Mononuclear cell (primary cell): ENCODE results near the gene RASSF1. TPM values are rescaled to one million over a fixed set of nuclear protein-coding genes. Genes with fewer than 3 reads are reported as not detected.

ENCODE experiments used
- H3K27me3 ChIP-seq: 2 replicates; pipeline ENCODE4 v1.6.0; 2011; ENCODE audit warnings: low read length, control low read depth; ENCODE audit not compliant: insufficient read depth
- H3K4me1 ChIP-seq: 2 replicates; pipeline ENCODE4 v1.5.1; 2011; ENCODE audit warnings: mild to moderate bottlenecking, low read length, control low read depth; ENCODE audit not compliant: insufficient read depth
- H3K4me3 ChIP-seq: 2 replicates; pipeline ENCODE4 v1.5.1; 2011; ENCODE audit warnings: mild to moderate bottlenecking, low read length, moderate library complexity
- H3K9me3 ChIP-seq: 2 replicates; pipeline ENCODE4 v1.5.1; 2011; ENCODE audit warnings: low read depth, mild to moderate bottlenecking, control low read depth, low read length
- total RNA-seq: library from RNA; depleted of rRNA; stranded (reverse); fragments of >200 nt; gene quantifications from one replicate; pipeline ENCODE4 v1.2.3, GENCODE V29; 2012

RASSF1 gene, protein sequence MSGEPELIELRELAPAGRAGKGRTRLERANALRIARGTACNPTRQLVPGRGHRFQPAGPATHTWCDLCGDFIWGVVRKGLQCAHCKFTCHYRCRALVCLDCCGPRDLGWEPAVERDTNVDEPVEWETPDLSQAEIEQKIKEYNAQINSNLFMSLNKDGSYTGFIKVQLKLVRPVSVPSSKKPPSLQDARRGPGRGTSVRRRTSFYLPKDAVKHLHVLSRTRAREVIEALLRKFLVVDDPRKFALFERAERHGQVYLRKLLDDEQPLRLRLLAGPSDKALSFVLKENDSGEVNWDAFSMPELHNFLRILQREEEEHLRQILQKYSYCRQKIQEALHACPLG
- total RNA-seq, result 44.8 TPM

DNA sequence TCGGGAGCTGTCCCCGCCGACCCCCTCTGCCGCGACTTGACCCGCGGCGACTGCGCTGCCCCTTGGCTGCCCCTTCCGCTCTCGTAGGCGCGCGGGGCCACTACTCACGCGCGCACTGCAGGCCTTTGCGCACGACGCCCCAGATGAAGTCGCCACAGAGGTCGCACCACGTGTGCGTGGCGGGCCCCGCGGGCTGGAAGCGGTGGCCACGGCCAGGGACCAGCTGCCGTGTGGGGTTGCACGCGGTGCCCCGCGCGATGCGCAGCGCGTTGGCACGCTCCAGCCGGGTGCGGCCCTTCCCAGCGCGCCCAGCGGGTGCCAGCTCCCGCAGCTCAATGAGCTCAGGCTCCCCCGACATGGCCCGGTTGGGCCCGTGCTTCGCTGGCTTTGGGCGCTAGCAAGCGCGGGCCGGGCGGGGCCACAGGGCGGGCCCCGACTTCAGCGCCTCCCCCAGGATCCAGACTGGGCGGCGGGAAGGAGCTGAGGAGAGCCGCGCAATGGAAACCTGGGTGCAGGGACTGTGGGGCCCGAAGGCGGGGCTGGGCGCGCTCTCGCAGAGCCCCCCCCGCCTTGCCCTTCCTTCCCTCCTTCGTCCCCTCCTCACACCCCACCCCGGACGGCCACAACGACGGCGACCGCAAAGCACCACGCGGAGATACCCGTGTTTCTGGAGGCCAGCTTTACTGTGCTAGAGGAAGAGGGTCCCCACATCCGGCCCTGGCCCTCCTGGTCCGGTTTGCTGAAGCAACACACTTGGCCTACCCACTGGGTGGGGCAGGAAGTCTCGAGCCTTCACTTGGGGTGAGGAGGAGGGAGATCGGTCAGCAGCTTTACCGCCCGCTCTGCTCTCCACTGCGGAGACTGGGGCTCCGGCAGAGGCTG, at the start of gene RASSF1:
RASSF1 (minus strand) TSS at position 389 of the 882 bp plus-strand sequence; CDS start at position 358, 31 bp downstream.
- Histone ChIP-seq H3K9me3 (no peaks in the 10 kb centered on the region), H3K4me1 (peaks cover 80% of the 10 kb centered on the region), H3K27me3 (no peaks in the 10 kb centered on the region), H3K4me3 (peak within 1 kb of the TSS; percentile 68)

DNA sequence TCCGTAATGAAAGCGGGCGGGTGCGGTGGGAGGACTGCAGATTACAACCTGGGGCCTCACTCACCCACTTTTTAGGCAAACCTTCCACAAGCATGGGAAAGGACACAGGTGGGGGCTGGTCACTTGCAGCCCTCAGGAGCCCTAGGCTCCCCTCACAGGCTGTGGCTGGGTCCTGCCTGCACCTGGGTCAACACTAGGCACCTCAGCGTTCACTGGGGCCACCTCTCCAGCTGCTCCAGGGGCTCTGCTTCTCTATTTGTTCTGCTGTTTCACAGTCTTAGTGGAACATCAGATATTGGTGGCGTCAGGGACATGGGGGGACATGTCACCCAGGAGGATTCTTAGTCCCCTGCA, 48.8 kb upstream of the RASSF1 start:
- Histone ChIP-seq H3K9me3 (no peaks in the 10 kb centered on the region), H3K4me3 (no peak overlapping the region), H3K27me3 (no peaks in the 10 kb centered on the region), H3K4me1 (no peaks in the 10 kb centered on the region)

DNA sequence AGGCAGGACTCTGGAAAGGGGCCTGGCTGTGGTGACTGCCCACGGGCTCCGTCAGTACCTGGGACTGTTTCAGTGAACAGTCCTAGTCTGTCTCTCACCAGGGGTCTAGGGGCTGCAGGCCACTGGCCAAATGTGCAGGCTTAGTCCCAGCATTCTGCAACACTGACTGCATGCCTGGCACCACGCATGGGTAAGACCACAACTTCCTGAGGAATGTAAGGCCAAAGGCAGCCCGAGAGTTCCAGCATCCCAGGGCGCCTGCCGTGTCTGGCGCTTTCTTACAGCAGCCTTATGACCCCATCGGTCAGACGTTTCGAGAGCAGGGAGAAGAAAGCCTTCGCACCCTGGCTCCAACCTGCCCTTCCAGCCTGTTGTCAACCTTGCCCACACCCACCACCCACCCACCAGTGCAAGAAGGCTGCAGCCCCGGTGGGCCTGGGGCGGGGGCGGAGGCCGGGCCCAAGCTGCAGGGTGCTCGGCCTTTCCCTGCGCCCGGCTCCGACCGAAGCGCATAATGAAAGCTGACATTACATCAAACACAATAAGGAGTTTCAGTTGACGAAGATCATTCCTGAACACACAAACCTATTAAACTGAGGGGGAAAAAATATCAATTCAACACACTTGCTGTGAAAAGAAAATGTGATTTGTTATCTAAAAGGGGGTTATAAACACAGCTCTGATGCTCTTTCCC, 48.2 kb upstream of the RASSF1 start:
- no peaks in the 10 kb centered on the region for H3K27me3 ChIP-seq
- no peaks in the 10 kb centered on the region for H3K9me3 ChIP-seq
- no peak overlapping the region for H3K4me3 ChIP-seq
- H3K4me1 ChIP-seq, result no peaks in the 10 kb centered on the region

DNA sequence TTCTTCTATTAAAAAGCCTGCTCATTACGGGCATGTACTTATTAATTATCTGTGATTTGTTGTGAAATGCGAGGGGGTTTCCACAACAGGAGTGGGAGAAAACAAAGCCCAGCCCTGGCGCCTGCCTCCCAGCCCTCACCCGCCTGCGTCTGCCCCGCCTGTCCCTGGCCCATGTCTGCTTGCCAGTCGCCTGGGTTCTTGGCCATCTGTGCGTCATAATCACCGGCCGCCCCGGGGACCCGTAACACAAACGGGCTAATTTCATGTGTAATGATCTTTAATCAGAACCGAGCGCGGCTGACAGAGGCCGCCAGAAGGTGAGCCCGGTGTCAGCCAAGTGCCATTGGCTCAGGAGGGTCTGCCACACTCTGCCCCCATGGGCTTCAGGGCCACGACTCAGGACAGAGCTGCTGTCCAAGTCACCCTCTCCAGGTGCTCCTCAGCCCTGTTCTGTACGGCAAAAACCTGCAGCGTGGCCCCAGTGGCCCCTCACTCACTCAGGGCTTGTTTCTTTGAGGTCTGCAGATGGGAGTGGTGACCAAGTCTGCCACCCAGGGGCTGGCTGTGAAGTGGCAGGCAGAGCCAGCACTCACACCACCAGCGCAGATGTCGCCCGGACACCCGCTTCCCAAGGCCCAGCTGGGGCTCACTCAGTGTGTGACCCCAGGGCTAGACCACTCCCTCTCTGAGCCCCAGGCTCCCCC, 47.5 kb upstream of the RASSF1 start:
- no peaks in the 10 kb centered on the region for H3K27me3 ChIP-seq
- no peak overlapping the region for H3K4me3 ChIP-seq
- H3K9me3 ChIP-seq, result no peaks in the 10 kb centered on the region
- no peaks in the 10 kb centered on the region for H3K4me1 ChIP-seq

DNA sequence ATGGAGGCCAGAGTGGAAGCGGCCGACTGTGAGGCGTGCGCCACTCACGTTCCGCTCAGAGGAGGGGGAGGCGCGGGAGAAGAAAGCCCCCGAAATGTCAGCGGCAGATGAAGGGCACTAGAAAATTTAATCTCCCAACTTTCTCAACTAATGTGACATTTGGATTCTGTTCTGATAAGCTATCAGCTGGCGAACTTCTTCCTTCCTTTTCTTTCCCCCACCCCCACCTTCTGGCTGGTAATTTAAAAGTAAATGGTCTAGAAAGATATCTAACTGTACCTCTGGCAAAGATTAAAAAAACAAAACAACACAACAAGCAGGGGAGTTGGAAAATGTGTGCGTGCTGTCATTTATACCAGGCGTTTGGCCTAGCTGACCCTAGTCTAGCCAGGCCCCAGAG, 45.1 kb upstream of the RASSF1 start:
- no peaks in the 10 kb centered on the region for H3K9me3 ChIP-seq
- H3K4me1 ChIP-seq, result no peaks in the 10 kb centered on the region
- H3K4me3 ChIP-seq, result no peak overlapping the region
- H3K27me3 ChIP-seq, result no peaks in the 10 kb centered on the region

DNA sequence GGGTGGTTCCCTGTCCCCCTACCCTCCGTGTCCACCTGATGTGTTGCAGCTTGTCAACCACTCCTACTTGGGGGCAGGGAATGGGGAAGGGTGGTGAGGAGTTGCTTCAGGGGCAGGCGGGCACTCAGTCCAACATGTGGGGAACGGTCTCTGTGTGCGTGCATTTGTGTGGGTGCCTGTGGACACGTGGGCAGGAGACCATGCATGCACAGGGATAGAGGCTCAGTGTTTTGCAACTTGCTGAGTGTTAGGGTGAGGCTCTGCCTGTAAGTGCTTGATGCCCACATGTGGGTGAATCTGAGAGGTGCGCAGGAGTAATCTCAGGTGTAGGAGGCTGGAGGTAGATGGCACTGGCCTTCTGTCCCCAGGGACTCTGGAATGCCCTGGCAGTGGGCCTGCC, 43.1 kb upstream of the RASSF1 start:
- H3K4me1 ChIP-seq, result no peaks in the 10 kb centered on the region
- H3K4me3 ChIP-seq, result no peak overlapping the region
- no peaks in the 10 kb centered on the region for H3K9me3 ChIP-seq
- no peaks in the 10 kb centered on the region for H3K27me3 ChIP-seq

DNA sequence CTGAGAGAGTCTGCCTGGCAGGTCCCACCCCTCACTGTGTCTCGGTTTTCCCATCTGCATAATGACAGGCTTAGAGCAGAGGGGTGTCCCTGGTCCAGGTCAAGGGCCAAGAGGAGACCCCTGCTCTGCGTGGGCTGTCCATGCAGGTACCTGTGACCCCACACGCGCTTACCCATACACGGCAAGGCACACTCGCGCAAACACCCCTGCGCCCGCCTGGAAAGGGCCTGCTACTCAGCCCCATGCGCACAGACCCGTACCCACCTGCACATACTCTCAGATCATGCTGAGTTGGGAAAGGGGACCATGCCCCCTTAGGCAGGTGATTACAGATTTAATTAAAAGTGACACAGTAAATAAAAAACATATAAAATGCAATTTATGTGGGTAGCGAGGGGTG, 42.1 kb upstream of the RASSF1 start:
- H3K9me3 ChIP-seq, result no peaks in the 10 kb centered on the region
- no peak overlapping the region for H3K4me3 ChIP-seq
- H3K4me1 ChIP-seq, result no peaks in the 10 kb centered on the region
- no peaks in the 10 kb centered on the region for H3K27me3 ChIP-seq

DNA sequence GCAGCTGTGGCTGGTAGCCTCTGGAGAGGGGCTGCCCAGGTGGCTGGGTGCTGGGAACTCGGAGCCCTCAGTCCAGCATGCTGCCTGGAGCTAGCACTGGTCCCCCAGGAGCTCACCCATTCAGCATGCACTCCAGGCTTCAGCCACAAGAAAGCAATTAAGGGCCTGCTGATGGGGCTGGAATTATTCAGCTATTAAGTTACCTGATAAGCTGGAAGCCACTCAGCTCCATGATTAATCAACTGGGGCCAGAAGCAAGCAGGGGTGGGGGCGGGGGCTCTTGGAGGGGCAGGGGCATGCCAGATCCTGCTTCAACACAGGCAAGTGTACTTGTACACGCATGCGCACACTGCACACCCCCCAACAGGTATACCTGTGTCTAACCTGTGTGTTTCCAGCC, 40.7 kb upstream of the RASSF1 start:
- Histone ChIP-seq H3K9me3 (no peaks in the 10 kb centered on the region), H3K27me3 (no peaks in the 10 kb centered on the region), H3K4me1 (no peaks in the 10 kb centered on the region), H3K4me3 (no peak overlapping the region)

DNA sequence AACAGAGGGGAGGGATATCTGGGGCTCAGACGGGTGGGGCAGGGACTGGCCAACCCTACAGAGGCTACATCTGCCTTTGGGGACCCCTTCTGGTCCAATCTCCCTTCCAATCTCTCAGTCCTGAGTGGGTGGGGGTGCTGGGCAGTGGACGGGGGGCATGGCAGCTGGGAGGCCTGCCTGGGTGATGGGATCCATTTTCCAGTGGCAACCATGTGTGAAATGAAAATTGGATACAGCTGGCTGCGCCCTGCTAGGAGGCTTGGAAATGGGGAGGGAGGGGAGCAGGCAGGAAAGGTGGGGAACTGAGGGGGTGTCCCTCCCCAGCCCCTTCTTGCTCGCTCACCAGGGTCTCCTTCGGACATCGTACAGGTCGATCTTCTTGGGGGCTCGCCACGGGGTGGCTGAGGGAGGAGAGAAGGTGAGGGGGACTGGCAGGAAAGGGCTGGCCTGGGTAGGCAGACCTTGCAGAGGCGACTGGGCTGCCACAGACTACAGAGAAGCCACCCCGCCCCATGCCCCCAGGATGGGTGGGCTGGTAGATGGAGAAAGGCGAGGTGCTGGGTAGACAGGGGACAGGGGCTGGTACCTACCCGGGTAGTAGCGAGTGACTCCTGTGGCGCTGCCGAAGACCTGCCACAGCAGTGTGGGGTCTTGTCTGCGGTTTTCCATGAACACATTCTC, 39.9 kb upstream of the RASSF1 start:
- Histone ChIP-seq H3K4me3 (no peak overlapping the region), H3K9me3 (no peaks in the 10 kb centered on the region), H3K27me3 (no peaks in the 10 kb centered on the region), H3K4me1 (no peaks in the 10 kb centered on the region)

DNA sequence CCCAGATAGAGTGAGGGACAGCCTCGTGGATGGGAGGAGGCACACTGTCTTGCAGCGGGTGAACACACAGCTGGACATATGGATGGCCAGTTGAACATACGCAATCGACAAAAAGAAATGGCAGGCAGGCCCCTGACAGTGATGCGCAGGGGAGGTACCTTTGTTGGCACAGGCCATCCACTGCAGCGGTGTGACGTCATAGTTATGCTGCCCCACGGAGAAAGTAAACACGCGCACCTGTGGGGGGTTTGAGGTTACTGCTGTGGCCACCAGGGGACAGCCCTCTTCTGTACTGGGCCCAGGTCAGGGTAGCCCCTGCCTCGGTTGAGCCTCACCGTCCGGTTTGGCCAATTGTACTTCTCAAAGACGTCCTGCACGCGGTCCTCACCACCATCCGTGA, 38.1 kb upstream of the RASSF1 start:
- no peaks in the 10 kb centered on the region for H3K9me3 ChIP-seq
- no peaks in the 10 kb centered on the region for H3K4me1 ChIP-seq
- no peaks in the 10 kb centered on the region for H3K27me3 ChIP-seq
- no peak overlapping the region for H3K4me3 ChIP-seq

DNA sequence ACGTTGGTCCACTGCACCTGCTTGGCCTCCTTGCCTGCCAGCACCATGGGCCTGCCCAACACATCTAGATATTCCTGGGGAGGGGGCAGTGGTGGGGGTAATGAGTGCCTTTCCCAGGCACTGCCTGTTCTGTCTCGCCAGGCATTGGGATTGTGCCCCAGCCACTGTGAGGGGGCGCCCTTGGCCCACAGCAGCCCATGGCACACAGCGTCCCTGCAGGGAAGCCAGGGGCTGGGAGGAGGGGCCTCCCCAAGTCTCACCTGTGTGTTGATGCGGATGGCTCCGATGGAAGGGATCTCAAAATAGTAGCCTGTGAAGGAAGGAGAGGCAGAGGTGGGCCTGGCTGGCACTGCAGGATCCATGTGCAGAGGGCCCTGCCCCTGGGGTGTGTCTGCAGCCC, 37.4 kb upstream of the RASSF1 start:
- Histone ChIP-seq H3K4me3 (no peak overlapping the region), H3K4me1 (no peaks in the 10 kb centered on the region)

DNA sequence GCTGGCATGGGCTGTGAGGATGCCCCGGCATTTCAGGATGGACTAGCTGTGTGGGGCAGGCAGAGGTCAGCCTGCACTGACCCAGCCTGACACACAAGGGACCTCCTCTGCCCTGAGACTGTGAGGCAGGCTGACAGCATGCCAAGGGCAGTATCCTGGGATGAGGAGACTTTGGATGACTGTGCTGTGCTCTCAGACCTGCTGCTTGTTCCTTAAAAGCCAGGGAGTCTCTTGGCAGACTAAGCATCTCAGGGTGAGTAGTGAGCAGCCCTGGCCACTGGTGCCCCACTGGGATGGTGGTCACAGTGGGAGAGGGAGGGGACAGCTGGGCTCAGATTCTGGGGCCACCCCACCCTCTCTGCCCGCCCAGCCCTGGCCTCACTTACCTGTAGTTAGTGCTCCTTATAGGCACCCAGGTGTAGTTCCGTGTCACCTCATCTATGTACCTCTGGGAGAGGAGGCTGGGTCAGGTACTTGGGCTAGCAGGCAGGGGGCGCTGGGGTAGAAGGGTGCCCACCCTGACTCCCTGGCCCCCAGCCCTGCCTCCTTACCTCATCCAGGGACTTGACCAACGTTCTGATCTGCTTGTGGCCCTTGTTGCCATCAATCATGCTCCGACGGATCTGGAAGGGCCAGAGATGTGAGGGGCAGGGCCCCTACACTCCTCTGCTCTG, 34.8 kb upstream of the RASSF1 start:
- Histone ChIP-seq H3K4me3 (no peak overlapping the region), H3K9me3 (no peaks in the 10 kb centered on the region), H3K27me3 (no peaks in the 10 kb centered on the region), H3K4me1 (no peaks in the 10 kb centered on the region)

More for the DNA sequence above, 37.4 kb upstream of the RASSF1 start:
- no peaks in the 10 kb centered on the region for H3K9me3 ChIP-seq
- H3K27me3 ChIP-seq, result no peaks in the 10 kb centered on the region

DNA sequence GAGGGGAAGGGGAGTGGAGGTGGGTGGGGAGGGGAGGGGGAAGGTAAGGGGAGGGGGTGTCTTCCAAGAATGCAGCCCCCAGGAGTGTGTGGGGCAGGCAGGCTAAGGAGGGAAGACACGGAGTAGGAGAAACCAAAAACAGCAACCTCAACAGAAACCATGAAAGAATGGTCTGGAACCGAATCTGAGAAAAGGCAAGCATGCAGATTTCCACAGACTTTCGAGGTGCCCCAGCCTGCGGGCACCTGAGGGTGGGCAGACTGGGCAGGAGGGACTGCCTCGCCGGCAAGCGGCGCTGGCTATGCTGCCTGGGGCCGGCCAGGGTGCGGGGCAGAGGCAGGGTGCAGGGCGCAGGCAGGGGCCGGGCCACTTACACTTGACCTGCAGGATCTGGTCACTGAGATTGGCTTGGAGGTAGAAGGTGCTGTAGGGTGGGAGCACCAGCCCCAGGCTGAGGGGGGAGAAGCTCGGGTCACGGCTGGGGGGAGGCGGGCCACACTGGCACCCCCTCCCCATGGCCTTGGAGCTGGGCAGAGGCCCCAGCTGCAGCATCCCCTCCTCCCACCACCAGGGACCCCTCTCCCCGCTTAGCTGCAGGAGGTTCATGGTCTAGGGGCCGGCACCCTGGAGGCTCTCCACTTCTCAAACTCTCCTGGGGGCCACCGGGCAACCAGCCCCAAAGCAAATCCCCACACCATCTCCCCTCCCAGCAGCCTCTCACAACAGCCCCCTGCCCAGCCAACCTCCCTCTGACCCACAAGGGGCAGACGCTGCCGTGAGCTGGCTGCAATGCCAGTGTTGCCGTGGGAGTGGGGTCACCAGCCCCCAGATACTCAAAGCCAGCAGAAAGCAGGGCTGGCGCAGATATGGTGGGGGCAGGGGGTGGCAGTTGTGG, 34.0 kb upstream of the RASSF1 start:
- H3K27me3 ChIP-seq, result no peaks in the 10 kb centered on the region
- H3K4me1 ChIP-seq, result no peaks in the 10 kb centered on the region
- no peaks in the 10 kb centered on the region for H3K9me3 ChIP-seq

More for the DNA sequence above, 34.0 kb upstream of the RASSF1 start:
- H3K4me3 ChIP-seq, result no peak overlapping the region
